Muscle of arm (tissue), 12 donors: ENCODE data around the gene PRIMPOL. TPM values are rescaled to one million over a fixed set of nuclear protein-coding genes. Genes with fewer than 3 reads are reported as not detected.
"Not testable (repeated sequence)": the region's sequence is repeated elsewhere in the genome, so short reads cannot be mapped to it uniquely, and the experiment has no call there.

Source experiments
- DNase-seq: peaks from one replicate; pipeline ENCODE4 v3.0.0-alpha.2; 2013
- polyA plus RNA-seq, 12 donors: library from polyadenylated mRNA; unstranded; fragments of 120-200 nt; gene quantifications; one replicate each; pipeline ENCODE4 v1.2.1, GENCODE V29; 2013; ENCODE audit not compliant: insufficient read length in 12 of 12

PRIMPOL gene
- polyA plus RNA-seq, 12 donors = 23.4 to 53.0 (median 30.0) TPM; not detected in 1

- no peak for DNase-seq
Observed at GRCh38 chr4:184702114-184702513, 52.6 kb downstream of the PRIMPOL start.

DNA sequence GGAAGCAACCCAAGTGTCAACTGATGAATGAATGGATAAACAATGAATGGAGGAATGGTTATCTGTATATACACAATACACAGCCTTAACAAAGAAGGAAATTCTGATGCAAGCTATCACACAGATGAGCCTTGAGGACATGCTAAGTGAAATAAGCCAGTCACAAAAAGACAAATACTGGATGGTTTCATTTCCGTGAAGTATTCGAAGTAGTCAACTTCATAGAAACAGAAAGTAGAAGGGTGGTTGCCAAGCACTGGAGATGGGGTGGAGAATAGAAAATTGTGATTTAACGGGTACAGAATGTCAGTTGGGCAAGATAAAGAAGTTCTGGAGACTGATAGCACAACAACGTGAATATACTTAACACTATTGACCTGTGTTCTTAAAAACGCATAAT, 56.2 kb downstream of the PRIMPOL start:
- no peak for DNase-seq

GRCh38 chr4:184706453-184706852, 56.9 kb downstream of the PRIMPOL start:
- no peak for DNase-seq

DNA sequence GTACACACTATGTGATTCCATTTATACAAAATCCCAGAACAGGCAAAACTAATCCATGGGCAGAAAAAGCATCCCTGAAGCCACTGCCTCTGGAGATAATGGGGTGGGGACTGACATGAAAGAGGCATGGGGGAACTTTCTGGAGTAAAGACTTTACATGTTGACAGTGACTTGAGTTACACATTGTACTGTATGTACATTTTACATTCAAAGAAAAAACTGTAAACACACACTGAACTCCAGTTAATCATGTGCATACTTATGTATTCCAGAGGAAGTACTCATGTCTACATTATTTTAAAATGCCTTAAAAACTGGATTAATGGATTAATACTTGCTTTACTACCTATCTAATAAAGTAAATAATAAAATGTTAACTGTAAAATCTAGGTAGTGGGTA, 62.8 kb downstream of the PRIMPOL start:
- no peak for DNase-seq

GRCh38 chr4:184713887-184714286, 64.3 kb downstream of the PRIMPOL start:
- DNase-seq = no peak

DNA sequence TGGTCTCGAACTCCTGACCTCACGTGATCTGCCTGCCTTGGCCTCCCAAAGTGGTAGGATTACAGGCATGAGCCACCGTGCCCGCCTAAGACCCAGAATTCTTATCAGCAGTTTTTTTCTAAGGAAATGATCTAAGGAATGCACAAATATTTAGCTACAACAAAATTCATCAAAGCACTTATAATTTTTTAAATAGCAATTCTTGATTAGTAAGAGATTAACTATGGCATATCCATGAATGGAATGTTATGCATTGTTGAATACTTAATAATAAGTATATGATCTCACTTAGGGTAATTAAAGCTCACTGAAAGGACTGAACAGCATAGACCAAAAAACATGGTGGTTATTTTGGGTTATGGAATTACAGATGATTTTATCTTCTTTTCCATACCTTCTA, 66.0 kb downstream of the PRIMPOL start:
- DNase-seq = no peak

- no peak for DNase-seq
Observed at GRCh38 chr4:184719407-184719806, 69.9 kb downstream of the PRIMPOL start.

DNA sequence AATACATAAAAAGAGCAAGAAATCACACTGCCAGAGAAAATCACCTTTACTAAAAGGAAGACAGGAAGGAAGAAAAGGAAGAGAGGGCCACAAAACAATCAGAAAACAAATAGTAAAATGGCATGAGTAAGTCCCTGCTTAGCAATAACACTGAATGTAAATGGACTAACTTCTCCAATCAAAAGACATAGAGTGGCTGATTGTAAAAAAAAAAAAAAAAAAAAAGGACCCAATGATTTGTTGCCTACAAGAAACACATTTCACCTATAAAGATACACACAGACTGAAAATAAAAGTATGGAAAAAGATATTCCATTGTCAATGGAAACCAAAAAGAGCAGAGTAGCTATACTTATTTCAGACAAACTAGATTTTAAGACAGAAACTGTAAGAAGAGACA, 71.7 kb downstream of the PRIMPOL start:
- no peak for DNase-seq

- no peak for DNase-seq
Observed at GRCh38 chr4:184722798-184723197, 73.3 kb downstream of the PRIMPOL start.

DNA sequence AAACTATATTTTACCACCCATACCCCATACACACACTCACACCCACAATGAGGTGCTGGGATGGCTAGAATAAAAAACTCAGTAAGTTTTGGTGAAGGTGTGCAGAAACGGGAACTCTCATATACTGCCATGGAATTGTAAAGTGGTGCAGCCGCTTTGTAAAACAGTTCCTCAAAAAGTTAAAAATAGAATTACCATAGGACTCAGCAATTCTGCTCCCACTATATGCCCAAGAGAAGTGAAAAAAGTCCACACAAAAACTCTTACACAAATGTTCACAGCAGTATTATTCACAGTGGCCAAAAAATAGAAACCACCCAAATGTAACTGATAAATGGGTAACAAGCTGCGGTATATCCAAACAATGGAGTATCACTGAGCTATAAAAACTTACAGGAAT, 77.9 kb downstream of the PRIMPOL start:
- DNase-seq = no peak

DNA sequence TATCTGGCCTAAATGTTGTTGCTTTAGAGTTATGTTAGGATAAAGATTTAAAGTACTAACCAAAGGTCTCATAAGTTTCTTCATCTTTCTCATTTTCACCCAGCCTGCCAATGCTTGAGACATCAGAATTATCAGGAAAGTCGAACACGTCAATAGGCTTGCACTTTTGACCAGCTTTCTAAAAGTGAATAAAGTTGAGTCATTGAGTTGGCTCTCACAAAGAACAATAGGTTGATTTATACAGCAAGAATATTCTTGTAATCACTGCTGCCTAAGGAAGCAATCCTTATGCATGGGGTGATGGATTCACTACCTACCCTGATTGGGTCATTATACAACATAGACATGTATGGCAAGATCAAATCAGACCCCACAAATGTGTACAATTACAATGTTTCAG, 79.3 kb downstream of the PRIMPOL start:
- DNase-seq = no peak

DNA sequence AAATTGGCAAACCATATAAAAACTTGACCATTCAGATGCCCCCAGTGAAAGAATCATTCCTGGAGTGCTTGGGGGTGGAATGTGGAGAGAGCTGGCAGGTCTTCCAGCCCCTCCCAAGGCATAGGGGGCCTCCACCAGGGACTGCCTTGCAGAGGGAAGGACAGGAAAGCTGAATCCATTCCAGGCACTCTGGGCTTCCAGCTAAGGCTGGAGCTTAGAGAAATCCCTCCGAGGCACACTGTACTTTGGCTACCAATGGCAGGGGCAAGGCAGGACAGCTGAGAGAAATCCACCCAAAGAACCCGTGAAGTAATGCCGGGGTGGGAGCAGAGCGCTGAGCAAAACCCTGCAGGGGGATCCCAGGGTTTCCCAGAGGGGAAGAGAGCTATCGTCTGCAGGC, 80.4 kb downstream of the PRIMPOL start:
- no peak for DNase-seq

DNA sequence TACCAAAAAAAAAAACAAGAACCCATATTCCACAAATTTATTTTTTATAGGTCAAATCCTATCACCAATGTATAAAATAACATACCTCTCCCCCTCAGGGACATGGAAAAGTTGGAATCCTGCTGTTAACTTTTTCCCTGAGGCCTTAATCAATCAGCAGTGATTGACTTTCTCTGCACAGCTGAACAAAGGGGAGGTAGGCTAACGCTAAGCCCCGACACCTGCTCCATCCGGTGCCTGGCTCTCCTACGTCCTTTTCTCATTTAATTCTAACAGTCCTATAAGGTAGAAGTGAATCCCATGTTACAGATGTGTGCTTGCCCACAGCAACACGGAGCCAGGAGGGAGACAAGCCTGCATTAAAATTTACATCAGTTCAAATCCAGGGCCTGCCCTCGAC, 81.5 kb downstream of the PRIMPOL start:
- no peak for DNase-seq

DNA sequence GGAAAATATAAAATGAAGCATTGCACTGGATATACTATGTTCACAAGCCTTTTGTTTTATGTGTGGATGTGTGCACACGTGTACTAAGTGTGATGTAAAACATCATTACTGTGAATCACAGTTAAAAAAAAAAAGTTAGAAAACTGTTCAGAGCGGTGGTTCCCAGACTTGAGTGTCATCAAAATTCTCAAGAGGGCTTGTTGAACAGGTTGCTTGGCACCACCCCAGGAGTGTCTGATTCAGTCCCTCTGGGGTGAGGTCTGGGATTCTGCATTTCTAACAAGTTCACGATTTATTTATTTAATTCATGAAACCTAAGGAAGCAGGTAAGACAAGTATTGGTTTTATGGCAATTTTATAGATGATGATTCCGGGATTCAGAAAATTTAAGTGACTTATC, 82.6 kb downstream of the PRIMPOL start:
- DNase-seq = no peak

GRCh38 chr4:184733654-184734524, 84.4 kb downstream of the PRIMPOL start, which contains the start of gene CENPU:
TSS of gene CENPU (minus strand) at chr4:184734096. CDS start at chr4:184734062, 34 bp downstream.
- DNase-seq = peak; percentile 98

DNA sequence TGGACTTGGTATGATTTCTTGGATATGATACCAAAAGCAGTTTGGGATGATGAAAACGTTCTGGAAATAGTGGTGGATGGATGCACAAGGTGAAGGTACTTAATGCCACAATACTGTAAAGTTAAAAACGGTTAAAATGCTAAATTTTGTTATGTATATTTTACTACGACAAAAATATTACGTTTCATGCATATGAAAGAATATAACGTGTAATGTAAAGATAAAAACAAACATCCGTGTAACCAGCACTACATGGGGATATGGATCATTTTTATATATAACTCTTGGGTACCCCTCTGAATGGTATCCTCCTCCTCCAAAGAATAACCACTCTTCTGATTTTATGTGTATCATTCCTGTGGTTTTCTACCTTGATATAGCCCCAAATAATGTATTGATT, 85.2 kb downstream of the PRIMPOL start:
- no peak for DNase-seq

DNA sequence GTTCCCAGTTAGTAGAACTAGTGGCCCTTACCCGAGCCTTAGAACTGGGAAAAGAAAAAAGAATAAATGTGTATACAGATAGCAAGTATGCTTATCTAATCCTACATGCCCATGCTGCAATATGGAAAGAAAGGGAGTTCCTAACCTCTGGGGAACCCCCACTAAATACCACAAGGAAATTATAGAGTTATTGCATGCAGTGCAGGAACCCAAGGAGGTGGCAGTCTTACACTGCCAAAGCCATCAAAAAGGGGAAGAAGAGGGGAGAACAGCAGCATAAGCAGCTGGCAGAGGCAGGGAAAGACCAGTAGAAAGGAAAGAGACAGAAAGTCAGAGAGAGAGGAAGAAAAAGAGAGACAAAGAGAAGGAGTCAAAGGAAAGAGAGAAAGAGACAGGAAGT, 90.0 kb downstream of the PRIMPOL start:
- not testable (repeated sequence) for DNase-seq

GRCh38 chr4:184740980-184741391, 91.4 kb downstream of the PRIMPOL start:
- no peak for DNase-seq

DNA sequence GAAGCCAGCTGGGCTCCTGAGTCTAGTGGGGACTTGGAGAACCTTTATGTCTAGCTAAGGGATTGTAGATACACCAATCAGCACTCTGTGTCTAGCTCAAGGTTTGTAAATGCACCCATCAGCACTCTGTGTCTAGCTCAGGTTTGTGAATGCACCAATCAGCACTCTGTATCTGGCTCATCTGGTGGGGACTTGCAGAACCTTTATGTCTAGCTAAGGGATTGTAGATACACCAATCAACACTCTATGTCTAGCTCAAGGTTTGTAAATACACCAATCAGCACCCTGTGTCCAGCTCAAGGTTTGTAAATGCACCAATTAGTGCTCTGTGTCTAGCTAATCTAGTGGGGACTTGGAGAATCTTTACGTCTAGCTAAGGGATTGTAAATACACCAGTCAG, 92.1 kb downstream of the PRIMPOL start:
- not testable (repeated sequence) for DNase-seq

- DNase-seq = no peak
Observed at GRCh38 chr4:184743650-184744049, 94.1 kb downstream of the PRIMPOL start.

DNA sequence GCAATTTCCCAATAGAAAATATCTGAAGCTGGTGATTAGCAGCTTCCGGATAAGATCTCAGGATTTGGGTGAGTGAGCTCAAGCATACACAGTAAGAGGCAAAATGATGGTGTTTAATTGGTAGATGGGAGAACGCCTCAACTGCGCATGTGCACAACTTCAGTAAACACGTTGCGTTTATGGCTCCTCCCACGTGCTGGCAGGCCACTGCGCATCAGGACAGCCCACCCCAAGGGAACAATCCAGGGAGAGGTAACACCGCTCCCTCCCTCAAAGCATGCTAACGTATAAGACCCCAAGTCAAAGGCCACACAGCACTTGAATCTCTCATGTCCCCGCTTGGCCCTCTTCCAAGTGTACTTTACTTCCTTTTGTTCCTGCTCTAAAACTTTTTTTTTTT, 94.7 kb downstream of the PRIMPOL start:
- DNase-seq = no peak
